GM18870 (cell line): ENCODE results near the gene CTDSP1.

Experiments
- ATAC-seq: cut with Tn5 transposase; IDR thresholded peaks from one replicate; pipeline ENCODE4 v1.9.1; 2021; ENCODE audit warnings: moderate library complexity; ENCODE audit not compliant: unreplicated experiment

The CTDSP1 gene

DNA sequence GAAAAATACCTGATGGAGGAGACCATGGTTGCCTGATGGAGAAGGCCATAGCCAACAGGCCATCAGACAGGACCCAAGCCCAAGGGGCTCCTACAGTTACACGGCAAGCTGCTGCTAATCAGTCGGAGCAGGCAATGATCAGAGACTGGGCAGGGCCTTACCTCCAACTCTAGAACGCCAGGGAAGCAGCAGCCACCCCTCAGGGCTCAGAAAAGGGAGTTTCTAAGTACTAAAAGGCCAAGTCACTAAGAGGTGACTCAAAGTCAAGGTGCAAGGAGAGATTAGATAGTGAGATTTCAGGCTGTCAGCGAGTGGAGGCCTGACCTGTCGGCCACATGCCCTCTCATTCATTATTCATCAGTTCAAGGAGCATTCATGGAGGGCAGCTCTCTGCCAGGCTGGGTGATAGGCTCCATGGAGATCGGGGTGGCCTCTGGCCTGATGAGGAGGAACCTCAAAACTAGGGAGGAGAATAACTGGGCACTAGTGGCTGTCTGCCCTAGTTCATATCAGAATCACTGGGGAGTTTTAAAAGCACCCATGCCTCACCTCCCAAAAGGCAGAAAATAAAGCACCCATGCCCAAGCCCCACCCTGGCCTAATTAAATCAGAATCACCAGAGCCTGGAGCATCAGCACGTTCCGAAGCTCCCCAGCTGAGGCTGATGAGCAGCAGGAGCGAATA, 22.9 kb downstream of the CTDSP1 start:
- no peak for ATAC-seq

DNA sequence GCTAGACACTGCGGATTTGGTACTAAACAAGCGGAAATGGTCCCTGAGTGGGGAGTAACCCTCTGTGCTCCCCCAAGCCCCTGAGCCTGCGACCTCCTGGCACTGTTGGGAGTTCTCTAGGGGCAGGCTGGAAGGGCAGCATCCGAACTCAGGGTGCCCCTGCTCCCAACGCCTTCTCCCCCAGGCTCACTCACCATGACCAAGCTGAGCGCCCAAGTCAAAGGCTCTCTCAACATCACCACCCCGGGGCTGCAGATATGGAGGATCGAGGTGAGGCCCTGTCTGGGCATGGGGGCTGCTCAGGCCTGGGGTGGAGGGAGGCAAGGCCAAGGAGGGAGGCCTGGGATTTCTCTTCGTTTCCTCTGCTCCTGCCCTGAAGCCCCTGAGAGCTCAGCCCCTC, 23.9 kb downstream of the CTDSP1 start:
- no peak for ATAC-seq

DNA sequence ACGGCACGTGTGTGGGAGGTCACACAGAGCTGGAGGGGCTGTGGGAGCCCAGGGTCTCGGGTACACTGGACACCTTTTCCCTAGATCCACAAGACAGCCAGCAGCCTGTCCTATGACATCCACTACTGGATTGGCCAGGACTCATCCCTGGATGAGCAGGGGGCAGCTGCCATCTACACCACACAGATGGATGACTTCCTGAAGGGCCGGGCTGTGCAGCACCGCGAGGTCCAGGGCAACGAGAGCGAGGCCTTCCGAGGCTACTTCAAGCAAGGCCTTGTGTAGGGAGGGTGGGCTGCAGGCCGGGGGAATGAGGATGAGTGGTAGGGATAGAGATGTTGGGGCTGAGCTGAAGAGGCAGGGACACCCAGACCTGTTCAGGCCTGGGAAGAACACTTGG, 25.9 kb downstream of the CTDSP1 start:
- ATAC-seq: no peak

DNA sequence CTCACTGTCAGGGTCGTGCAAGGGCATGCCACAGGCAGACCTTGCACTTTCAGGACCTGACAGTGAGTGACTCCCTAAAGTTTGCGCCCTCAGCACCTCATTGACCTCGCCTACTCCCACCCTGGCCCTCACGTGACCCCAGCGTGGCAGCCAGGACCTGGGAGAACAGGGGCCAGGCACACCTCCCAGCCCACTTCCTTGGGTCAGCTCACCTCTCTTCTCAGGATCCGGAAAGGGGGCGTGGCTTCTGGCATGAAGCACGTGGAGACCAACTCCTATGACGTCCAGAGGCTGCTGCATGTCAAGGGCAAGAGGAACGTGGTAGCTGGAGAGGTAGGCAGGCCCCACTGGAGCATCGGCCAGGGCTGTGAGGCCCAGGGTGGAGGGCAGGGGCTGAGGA, 28.1 kb downstream of the CTDSP1 start:
- ATAC-seq: no peak

DNA sequence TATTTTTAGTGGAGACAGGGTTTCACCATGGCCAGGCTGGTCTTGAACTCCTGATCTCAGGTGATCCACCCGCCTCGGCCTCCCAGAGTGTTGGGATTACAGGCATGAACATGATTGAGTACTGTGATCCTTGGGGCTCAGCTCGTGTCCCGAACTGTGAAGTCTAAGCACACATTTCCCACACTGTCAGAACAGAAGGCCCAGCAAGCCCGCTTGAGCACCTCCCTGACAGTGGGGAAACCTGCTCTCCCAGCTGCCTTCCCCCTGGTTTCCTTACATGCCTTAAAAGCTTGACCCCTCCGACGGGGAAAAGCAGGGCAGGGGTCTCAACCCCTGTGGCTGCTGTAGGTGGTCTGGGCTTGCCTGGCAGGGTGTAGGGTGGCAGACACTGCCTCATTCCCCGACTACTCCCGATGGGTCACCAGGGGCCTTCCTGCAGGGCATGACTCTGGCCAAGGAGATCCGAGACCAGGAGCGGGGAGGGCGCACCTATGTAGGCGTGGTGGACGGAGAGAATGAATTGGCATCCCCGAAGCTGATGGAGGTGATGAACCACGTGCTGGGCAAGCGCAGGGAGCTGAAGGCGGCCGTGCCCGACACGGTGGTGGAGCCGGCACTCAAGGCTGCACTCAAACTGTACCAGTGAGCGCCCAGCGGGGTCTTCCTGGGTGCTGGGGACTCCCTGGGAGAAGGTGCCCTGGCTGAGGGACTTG, 29.3 kb downstream of the CTDSP1 start:
- no peak for ATAC-seq

DNA sequence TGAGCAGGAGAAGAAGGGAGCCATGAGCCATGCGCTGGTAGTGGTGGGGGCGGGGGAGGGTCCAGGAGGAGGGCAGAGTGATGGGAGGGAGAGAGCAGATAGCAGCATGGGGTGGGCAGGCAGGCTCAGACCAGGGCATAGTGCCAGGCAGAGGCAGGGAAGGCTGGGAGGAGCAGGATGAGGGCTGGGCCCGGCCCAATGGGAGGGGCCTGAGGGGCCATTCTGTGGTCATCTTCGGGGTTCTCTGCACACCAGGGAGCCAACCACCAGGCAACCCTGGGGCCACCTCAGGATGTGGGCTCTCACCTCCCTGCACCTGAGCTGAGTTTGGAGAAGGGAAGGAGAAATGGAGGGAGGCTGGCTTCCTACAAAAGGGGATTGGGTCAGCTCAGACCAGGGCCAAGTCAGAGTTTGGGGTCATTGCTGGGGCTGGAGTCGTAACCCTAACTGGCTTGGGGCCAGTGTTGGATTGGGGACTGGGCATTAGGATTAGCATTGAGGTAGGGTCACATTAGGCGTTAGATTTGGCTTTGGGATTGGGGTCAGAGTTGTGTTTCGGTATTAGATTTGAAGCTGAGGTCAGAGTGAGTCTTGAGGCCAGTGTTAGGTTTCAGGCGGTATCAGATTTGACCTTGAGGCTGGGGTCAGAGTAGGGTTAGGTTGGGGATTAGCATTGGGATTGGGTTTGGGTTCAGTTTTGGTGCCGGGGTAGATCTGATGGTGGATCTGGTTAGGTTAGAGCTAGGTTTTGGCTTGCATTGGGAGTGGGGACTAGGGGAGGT, 30.4 kb downstream of the CTDSP1 start:
- no peak for ATAC-seq

DNA sequence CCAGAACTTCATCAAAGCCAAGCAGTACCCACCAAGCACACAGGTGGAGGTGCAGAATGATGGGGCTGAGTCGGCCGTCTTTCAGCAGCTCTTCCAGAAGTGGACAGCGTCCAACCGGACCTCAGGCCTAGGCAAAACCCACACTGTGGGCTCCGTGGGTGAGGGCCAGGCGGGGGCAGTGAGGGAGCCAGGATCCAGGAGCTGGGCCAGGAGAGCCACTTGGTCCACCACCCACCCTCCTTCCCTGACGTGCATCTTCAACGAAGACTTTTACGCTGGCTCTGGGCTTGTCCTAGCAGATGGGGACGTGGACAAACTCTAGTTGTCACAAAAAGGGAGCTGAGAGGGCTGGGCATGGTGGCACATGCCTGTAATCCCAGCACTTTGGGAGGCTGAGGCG, 31.1 kb downstream of the CTDSP1 start:
- no peak for ATAC-seq

DNA sequence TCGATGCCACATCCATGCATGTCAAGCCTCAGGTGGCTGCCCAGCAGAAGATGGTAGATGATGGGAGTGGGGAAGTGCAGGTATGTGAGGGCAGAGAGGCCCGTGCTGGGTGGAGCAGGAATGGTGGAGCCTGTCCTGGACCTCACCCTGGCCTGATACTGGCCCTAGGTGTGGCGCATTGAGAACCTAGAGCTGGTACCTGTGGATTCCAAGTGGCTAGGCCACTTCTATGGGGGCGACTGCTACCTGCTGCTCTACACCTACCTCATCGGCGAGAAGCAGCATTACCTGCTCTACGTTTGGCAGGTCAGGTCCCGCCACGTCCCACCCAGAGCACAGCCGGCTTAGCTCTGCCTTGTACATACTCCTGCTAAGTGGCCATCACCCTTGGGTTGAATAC, 32.2 kb downstream of the CTDSP1 start:
- no peak for ATAC-seq

DNA sequence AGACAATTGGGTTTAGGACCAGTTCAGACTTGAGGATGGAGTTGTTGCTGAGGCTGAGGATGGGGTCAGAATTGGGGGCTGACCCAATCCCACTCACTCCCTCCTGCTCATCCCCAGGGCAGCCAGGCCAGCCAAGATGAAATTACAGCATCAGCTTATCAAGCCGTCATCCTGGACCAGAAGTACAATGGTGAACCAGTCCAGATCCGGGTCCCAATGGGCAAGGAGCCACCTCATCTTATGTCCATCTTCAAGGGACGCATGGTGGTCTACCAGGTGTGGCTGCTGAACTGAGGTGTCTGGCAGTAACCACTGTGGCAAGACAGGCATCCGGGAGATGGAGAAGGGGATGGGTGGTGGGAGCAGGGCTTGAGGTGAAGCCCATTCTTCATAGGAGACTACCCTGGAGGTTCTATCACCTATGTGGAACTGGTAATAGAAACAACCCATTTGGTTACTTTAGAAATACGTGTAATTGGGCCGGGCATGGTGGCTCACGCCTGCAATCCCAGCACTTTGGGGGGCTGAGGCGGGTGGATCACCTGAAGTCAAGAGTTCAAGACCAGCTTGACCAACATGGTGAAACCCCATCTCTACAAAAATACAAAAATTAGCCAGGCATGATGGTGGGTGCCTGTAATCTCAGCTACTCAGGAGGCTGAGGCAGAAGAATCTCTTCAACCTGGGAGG, 33.2 kb downstream of the CTDSP1 start:
- ATAC-seq: no peak

DNA sequence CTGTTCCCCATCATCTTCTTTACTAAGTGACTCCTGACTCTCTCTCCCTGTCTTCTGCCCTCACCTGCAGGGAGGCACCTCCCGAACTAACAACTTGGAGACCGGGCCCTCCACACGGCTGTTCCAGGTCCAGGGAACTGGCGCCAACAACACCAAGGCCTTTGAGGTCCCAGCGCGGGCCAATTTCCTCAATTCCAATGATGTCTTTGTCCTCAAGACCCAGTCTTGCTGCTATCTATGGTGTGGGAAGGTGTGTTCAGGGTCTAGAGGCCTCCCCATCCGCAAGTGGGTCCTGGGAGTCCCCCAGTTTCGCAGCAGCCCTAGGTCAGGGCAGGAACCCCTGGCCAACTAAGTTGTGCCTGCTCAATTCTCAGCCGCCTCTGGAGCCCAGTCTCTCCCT, 34.8 kb downstream of the CTDSP1 start:
- no peak for ATAC-seq

DNA sequence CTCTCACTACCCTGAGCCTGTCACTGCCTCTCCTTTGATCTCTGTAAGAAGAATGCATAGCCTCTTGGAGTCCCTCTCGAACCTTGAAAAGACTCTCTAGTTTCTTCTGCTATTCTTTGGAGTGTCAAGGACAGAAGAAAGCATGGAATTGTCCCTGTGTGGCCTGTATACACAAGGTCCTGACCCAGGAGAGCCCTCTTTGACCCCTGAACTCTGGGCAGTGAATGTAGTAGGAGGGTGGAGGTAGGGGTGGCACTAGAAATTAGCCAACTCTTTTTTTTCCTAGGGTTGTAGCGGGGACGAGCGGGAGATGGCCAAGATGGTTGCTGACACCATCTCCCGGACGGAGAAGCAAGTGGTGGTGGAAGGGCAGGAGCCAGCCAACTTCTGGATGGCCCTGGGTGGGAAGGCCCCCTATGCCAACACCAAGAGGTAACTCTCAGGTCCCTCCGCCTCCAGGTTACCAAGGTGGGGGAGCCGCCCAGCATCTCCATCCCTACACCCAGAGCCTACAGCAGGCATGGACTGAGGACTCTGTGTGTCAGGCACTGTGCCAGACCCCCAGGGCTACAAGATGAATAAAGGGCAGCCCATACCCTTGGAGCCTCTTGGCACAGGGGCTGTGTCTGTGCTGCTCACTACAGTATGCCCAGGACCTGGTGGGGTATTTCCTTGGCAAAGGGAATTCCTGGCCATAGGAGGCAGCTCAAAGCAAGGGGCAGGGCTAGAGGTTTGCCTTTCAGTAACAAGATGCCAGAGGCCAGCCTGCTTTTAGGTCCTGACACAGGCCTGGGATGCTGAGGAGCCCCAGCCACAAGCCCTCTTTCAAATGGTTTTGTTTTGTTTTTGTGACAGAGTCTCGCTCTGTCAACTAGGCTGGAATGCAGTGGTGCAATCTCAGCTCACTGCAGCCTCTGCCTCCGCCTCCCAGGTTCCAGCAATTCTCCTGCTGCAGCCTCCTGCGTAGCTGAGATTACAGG, 35.6 kb downstream of the CTDSP1 start:
- no peak for ATAC-seq

DNA sequence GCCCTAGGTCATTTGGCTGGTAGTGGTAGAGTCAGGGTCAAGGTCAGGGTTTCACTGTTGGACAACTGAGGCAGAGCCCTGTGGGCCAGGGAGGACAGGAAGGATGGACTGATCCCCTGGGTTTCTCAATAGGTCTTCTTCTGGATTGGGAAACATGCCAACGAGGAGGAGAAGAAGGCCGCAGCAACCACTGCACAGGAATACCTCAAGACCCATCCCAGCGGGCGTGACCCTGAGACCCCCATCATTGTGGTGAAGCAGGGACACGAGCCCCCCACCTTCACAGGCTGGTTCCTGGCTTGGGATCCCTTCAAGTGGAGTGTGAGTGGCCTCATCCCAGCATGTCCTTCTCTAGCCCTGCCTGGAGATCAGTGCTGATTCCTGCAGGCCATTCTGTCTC, 37.3 kb downstream of the CTDSP1 start:
- no peak for ATAC-seq

DNA sequence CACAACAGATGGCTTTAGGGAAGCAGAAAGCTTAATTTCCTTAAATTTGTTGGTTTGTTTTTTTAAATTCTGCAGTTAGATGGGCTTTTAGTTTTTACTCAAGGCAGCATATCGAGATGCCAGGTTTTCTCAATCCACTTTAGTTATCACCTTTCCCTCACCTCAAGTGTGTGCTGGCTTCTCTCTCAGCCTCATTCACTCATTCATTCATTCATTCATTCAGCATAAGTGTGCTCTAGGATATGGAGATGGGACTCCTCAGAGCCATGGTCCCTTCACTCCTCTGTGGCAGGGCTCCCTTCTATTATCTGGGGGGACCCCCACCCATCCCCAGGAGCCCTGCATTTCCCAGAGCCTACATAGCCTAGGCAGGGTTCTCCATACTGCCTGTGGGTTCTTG, 38.3 kb downstream of the CTDSP1 start:
- no peak for ATAC-seq

DNA sequence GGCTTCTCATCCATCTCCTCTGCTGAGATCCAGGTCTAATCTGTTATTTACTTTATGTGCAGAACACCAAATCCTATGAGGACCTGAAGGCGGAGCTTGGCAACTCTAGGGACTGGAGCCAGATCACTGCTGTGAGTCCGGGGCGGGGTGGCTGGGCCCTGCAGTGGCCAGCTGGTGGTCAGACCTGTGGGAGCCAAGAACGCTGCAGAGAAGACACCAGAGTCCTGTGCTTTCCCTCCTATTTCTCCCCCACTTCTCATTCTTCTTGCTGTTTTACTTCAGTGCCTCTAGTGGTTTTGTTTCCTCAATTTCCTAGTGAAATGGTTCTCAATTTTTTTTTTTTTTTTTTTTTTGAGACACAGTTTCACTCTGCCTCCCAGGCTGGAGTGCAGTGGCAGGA, 38.9 kb downstream of the CTDSP1 start:
- ATAC-seq: no peak

DNA sequence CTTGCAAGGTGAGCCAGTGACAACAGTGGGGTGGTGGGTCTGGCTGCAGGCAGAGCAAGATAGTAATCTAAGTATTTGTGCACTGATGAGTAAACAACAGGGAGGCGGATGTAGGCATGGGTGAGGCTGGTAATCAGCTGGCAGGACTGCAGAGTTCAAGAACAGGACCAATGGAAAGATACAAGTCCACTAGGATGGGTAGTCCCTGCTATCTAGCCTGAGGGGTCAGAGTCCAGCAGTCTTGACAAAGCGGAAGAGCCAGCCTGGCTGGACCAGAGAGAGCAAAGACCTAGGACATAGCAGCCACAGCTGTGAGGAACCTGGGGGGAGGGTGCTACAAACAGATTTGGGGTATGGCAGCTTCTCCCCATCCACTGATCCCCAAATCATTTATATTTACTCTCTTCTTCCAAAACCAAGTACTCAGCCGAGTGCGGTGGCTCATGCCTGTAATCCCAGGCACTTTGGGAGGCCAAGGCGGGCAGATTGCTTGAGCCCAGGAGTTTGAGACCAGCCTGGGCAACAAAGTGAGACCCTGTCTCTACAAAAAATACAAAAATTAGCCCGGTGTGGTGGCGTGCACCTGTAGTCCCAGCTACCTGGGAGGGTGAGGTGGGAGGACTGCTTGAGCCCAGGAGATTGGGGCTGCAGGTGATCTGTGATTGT, 45.2 kb downstream of the CTDSP1 start:
- ATAC-seq: no peak

DNA sequence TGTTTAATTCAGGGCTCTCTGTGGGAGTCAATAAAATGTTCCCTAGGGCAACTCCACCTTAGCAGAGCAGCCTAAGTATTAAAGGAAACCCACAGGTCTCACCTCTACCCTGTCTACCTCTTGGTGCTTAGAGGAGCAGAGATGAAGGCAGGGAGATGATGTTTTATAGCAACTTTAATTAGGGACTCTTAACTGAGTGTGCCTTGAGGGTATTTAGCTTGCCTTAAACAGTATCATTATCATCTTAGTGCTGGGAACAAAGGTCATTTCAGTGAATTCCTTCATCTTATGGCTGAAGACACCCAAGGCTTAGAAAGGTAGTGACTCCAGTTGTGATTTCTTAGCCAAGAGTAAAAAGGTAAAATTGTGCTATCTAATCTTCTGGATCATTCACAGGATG, 45.9 kb downstream of the CTDSP1 start:
- ATAC-seq: no peak

DNA sequence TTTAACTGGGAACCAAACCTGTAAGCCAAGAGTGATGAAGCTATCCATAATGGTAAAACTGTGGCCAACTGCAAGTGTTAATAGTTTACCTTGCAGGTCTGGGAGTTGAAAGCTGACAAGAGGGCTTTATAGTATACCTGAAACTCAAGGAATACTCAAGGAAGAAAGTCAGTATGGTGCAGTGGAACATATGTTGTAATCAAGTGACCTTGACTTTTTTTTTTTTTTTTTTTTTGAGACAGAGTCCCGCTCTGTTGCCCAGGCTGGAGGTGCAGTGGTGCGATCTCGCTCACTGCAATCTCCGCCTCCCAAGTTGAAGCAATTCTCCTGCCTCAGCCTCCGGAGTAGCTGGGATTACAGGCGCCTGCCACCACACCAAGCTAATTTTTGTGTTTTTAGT, 46.9 kb downstream of the CTDSP1 start:
- no peak for ATAC-seq

DNA sequence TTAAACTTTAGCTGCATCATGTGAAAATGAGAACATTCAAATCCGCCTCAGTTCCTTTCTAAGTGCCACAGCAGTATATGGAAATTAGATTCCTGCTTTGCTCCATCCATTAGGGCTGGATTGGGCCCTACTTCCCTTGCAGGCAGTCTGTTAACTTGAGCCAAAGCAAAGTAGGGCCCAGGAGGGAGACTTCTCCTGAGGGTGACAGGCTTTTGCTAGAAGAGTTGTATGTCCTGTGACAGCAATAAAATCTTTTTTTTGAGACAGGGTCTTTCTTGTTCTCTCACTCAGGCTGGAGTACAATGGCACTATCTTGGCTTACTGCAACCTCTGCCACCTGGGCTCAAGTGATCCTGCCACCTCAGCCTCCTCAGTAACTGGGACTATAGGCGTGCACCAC, 47.4 kb downstream of the CTDSP1 start:
- no peak for ATAC-seq

DNA sequence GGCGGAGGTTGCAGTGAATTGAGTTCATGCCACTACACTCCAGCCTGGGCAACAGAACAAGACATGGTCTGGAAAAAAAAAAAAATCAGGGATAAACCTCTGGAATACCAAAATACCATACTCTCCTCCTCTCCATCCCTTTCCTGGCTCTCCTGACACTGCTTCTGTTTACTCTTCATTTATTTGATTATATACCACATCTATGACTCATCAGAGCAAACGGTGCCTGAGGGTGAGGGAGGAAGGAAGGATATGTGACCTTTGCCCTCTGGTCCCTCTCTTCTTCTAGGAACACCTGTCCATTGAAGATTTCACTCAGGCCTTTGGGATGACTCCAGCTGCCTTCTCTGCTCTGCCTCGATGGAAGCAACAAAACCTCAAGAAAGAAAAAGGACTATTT, 49.3 kb downstream of the CTDSP1 start:
- no peak for ATAC-seq

DNA sequence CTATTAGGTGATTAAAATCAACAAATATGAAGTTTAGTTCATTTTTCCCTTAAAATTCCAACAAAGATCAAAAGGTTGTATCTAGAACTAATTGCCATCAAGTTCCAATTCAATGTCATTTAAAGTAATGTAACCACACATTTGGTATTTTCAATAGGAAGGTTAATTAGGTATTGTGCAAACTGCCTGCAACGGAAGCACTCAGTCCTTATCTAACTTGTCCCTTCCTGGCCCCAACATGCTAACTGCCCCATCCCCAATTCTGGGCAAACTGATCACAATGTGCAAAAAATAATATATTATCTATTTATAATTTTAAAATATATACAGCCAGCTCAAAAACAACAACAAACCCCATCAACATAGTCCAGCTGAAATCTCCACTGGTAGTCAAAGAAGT, 52.4 kb downstream of the CTDSP1 start:
- ATAC-seq: no peak
